Muscle of leg (tissue), 11 donors: ENCODE results near the gene MRPL21. TPM values are rescaled to one million over a fixed set of nuclear protein-coding genes. Genes with fewer than 3 reads are reported as not detected.

ENCODE experiments used
- DNase-seq: peaks from one replicate; pipeline ENCODE4 v3.0.0; 2013
- H3K27ac ChIP-seq: one replicate; pipeline ENCODE4 v1.5.1; 2013; ENCODE audit warnings: mild to moderate bottlenecking, low read length, control low read depth
- H3K27me3 ChIP-seq: one replicate; pipeline ENCODE4 v1.6.1; 2013; ENCODE audit warnings: low read length; ENCODE audit not compliant: control insufficient read depth, insufficient read depth
- H3K36me3 ChIP-seq: one replicate; pipeline ENCODE4 v1.6.1; 2013; ENCODE audit warnings: low read length; ENCODE audit not compliant: control insufficient read depth, insufficient read depth
- H3K4me1 ChIP-seq: one replicate; pipeline ENCODE4 v1.6.1; 2013; ENCODE audit warnings: low read length; ENCODE audit not compliant: control insufficient read depth, insufficient read depth
- H3K4me3 ChIP-seq: one replicate; pipeline ENCODE4 v1.5.1; 2013; ENCODE audit warnings: low read length, control low read depth
- H3K9me3 ChIP-seq: replicated peaks from 2 replicates; pipeline ENCODE4 v1.6.1; 2013; ENCODE audit warnings: low read depth, low read length; ENCODE audit not compliant: control insufficient read depth
- WGBS: methylation state at CpG from one replicate; pipeline ENCODE4 v1.1.5; 2013; ENCODE audit warnings: missing lambda C conversion rate; ENCODE audit not compliant: insufficient coverage; 5-methylcytosine and 5-hydroxymethylcytosine counted together
- polyA plus RNA-seq, 8 donors: library from polyadenylated mRNA; unstranded; fragments of 120-200 nt; gene quantifications; one replicate each; pipeline versions ENCODE4 v1.2.1 to v1.2.3, GENCODE V29; 2013; ENCODE audit warnings: inconsistent platforms in 1 of 8, low replicate concordance in 1 of 8; ENCODE audit not compliant: insufficient read length in 8 of 8, insufficient read depth in 1 of 8
- total RNA-seq: library from RNA; stranded (reverse); fragments of 120-200 nt; gene quantifications from one replicate; pipeline ENCODE4 v1.2.4, GENCODE V29; 2013

MRPL21 gene
- total and polyA plus RNA-seq, 9 donors, result 41.0 to 74.8 (median 49.9) TPM

GRCh38 chr11:68843703-68844312, 59.8 kb downstream of the MRPL21 start:
- Histone ChIP-seq H3K36me3 (no peaks in the 10 kb centered on the region), H3K27ac (no peak overlapping the region), H3K4me3 (peak overlapping the region; percentile 27), H3K4me1 (peaks cover 56% of the 10 kb centered on the region), H3K9me3 (no peaks in the 10 kb centered on the region), H3K27me3 (peaks cover 38% of the 10 kb centered on the region)
- 4% methylated on average over 54 of the region's 54 CpGs for WGBS
- peak; percentile 51 for DNase-seq

- Histone ChIP-seq H3K4me1 (peaks cover 63% of the 10 kb centered on the region), H3K27me3 (peaks cover 38% of the 10 kb centered on the region), H3K9me3 (no peaks in the 10 kb centered on the region), H3K4me3 (peak overlapping the region; percentile 27), H3K27ac (no peak overlapping the region), H3K36me3 (no peaks in the 10 kb centered on the region)
- 8% methylated on average over 3 of the region's 23 CpGs for WGBS
- DNase-seq, result peak; percentile 51
These were observed 60.5 kb downstream of the MRPL21 start for GRCh38 chr11:68843052-68843561.

GRCh38 chr11:68842427-68843051, 61.1 kb downstream of the MRPL21 start:
- H3K27ac ChIP-seq, result no peak overlapping the region
- 18% methylated on average over 15 of the region's 25 CpGs for WGBS
- no peaks in the 10 kb centered on the region for H3K36me3 ChIP-seq
- H3K9me3 ChIP-seq, result no peaks in the 10 kb centered on the region
- H3K4me3 ChIP-seq, result peak overlapping the region; percentile 27
- peaks cover 69% of the 10 kb centered on the region for H3K4me1 ChIP-seq
- no peak for DNase-seq
- peaks cover 34% of the 10 kb centered on the region for H3K27me3 ChIP-seq

GRCh38 chr11:68841718-68842426, 61.8 kb downstream of the MRPL21 start, which contains the start of gene CPT1A:
TSS of gene CPT1A (minus strand) at chr11:68841916. CDS start at chr11:68815474, 26,442 bp downstream.
- Histone ChIP-seq H3K9me3 (no peaks in the 10 kb centered on the region), H3K27ac (peak within 1 kb of the TSS; percentile 97), H3K4me1 (peaks cover 72% of the 10 kb centered on the region), H3K36me3 (no peaks in the 10 kb centered on the region), H3K27me3 (peaks cover 33% of the 10 kb centered on the region), H3K4me3 (peak within 1 kb of the TSS; percentile 62)
- peak; percentile 88 for DNase-seq
- WGBS, result 4% methylated on average over 75 of the region's 82 CpGs

Other genes starting within 250 kb of the MRPL21 start
- 0.40 TPM for gene GAL, start 219.3 kb downstream of the MRPL21 start, total RNA-seq
- gene GAL, start 219.3 kb downstream of the MRPL21 start, polyA plus RNA-seq, result 1 to 10 TPM in 2 of 8 donors, under 1 TPM in 6; 0.38 to 1.4 (median 0.55) TPM
- gene TESMIN, start 152.3 kb downstream of the MRPL21 start, total RNA-seq, result 0.09 TPM
- gene TESMIN, start 152.3 kb downstream of the MRPL21 start, polyA plus RNA-seq, result under 1 TPM; 0.20 to 0.71 (median 0.45) TPM
- 10.0 TPM for gene CPT1A, start 61.9 kb downstream of the MRPL21 start, total RNA-seq
- 10 to 100 TPM in 6 of 8 donors, 1 to 10 TPM in 2; 9.2 to 15.4 (median 12.0) TPM for gene CPT1A, start 61.9 kb downstream of the MRPL21 start, polyA plus RNA-seq
- gene IGHMBP2, start 59 bp upstream of the MRPL21 start, total RNA-seq, result 7.6 TPM
- 10 to 100 TPM; 10.1 to 13.2 (median 12.1) TPM for gene IGHMBP2, start 59 bp upstream of the MRPL21 start, polyA plus RNA-seq
- gene MRGPRD, start 77.2 kb upstream of the MRPL21 start, total RNA-seq, result not detected
- gene MRGPRD, start 77.2 kb upstream of the MRPL21 start, polyA plus RNA-seq, result under 1 TPM in 3 of 8 donors, not detected in 5; 0.25 to 0.60 (median 0.27) TPM
- gene MRGPRF, start 109.4 kb upstream of the MRPL21 start, total RNA-seq, result 10.2 TPM
- gene MRGPRF, start 109.4 kb upstream of the MRPL21 start, polyA plus RNA-seq, result 10 to 100 TPM; 17.1 to 27.2 (median 20.2) TPM
- 6.8 TPM for gene TPCN2, start 145.1 kb upstream of the MRPL21 start, total RNA-seq
- 1 to 10 TPM; 6.4 to 9.9 (median 8.1) TPM for gene TPCN2, start 145.1 kb upstream of the MRPL21 start, polyA plus RNA-seq